Measurements from ENCODE around the gene HTR1B.

Gene HTR1B

GRCh38 chr6:77466451-77467437, 3.5 kb upstream of the HTR1B start:
- Mint-ChIP-seq H3K27ac (no peak overlapping the region), H3K4me1 (peaks cover 26% of the 10 kb centered on the region), H3K4me3 (peak overlapping the region; percentile 93), H3K36me3 (ENCODE audit: low read depth) (no peaks in the 10 kb centered on the region), H3K9me3 (no peaks in the 10 kb centered on the region), H3K27me3 (ENCODE audit: low read depth, poor library complexity) (peaks cover 76% of the 10 kb centered on the region)
- TF ChIP-seq, protein P1, sequence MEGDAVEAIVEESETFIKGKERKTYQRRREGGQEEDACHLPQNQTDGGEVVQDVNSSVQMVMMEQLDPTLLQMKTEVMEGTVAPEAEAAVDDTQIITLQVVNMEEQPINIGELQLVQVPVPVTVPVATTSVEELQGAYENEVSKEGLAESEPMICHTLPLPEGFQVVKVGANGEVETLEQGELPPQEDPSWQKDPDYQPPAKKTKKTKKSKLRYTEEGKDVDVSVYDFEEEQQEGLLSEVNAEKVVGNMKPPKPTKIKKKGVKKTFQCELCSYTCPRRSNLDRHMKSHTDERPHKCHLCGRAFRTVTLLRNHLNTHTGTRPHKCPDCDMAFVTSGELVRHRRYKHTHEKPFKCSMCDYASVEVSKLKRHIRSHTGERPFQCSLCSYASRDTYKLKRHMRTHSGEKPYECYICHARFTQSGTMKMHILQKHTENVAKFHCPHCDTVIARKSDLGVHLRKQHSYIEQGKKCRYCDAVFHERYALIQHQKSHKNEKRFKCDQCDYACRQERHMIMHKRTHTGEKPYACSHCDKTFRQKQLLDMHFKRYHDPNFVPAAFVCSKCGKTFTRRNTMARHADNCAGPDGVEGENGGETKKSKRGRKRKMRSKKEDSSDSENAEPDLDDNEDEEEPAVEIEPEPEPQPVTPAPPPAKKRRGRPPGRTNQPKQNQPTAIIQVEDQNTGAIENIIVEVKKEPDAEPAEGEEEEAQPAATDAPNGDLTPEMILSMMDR (IDR thresholded peaks at IDR 0.05) = no peak
- peak; percentile 31 for DNase-seq

DNA sequence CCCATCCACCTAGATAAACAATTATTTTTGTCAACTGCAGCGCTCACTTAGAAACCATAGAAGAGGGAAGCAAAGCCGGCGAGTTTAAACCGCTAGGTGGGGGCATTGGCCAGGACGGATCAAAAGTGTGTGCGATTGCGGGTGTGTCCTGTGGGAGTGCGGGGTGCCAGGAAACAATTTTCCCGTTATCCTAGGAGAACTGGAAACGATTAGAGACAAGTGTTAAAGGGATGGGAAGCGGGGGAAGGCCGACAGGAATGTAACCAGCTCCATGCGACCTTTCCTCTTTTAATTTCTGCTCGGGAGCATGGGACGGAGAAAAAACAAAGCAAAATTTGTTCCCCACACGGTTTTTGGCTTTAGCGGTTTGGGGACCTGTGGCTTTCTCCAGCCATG, 2.8 kb upstream of the HTR1B start:
- Mint-ChIP-seq H3K27me3 (ENCODE audit: low read depth, poor library complexity) (peaks cover 82% of the 10 kb centered on the region), H3K27ac (no peak overlapping the region), H3K36me3 (ENCODE audit: low read depth) (no peaks in the 10 kb centered on the region), H3K4me1 (peaks cover 26% of the 10 kb centered on the region), H3K9me3 (no peaks in the 10 kb centered on the region), H3K4me3 (peak overlapping the region; percentile 93)
- TF ChIP-seq, protein P1 (IDR thresholded peaks at IDR 0.05) = peak; percentile 52
- peak; percentile 65 for DNase-seq

- Mint-ChIP-seq H3K4me1 (peaks cover 26% of the 10 kb centered on the region), H3K4me3 (peak overlapping the region; percentile 93), H3K27ac (no peak overlapping the region), H3K27me3 (ENCODE audit: low read depth, poor library complexity) (peaks cover 84% of the 10 kb centered on the region), H3K9me3 (no peaks in the 10 kb centered on the region), H3K36me3 (ENCODE audit: low read depth) (no peaks in the 10 kb centered on the region)
- DNase-seq = no peak
- TF ChIP-seq, protein P1 (IDR thresholded peaks at IDR 0.05) = no peak
These were observed 1.2 kb upstream of the HTR1B start for GRCh38 chr6:77464495-77464867.

DNA sequence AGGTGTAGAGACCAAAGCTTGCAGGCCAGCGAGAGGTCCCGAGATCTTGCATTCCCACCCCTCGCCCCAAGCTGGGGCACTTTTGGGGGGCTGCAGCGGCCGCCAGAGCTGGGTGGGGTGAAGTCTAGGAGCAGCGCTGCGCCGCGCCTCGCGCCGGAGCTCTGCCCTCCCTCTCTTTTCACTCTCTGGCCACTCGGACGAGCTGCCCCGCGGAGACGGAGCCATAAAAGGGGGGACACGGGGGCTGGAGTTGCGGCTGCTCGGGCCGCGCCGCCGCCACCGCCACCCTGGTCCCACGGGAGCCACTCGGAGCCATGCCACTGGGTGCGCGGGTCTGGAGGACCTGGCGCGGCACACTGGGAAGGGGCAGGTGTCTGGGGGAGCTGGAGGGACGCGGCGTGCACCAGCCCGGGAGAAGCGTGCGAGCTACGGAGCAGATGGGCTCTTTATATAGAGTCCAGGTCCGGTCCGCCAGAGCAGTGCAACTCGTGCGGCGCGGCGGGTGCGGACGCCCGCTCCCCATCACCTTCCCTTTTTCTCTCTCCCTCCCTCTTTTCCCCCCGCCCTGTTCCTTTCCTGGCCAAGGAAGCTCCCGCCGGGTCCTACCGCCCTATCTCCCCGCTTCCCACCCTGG, 687 bp upstream of the HTR1B start:
- Mint-ChIP-seq H3K4me3 (peak overlapping the region; percentile 93), H3K27me3 (ENCODE audit: low read depth, poor library complexity) (peaks cover 80% of the 10 kb centered on the region), H3K9me3 (no peaks in the 10 kb centered on the region), H3K27ac (no peak overlapping the region), H3K4me1 (peaks cover 26% of the 10 kb centered on the region), H3K36me3 (ENCODE audit: low read depth) (no peaks in the 10 kb centered on the region)
- TF ChIP-seq, protein P1 (IDR thresholded peaks at IDR 0.05) = no peak
- peak; percentile 54 for DNase-seq

GRCh38 chr6:77462359-77463307, 658 bp downstream of the HTR1B start:
- H3K27me3 Mint-ChIP-seq (ENCODE audit: low read depth, poor library complexity) = peaks cover 74% of the 10 kb centered on the region
- no peaks in the 10 kb centered on the region for H3K9me3 Mint-ChIP-seq
- H3K36me3 Mint-ChIP-seq (ENCODE audit: low read depth) = no peaks in the 10 kb centered on the region
- H3K4me1 Mint-ChIP-seq = peaks cover 26% of the 10 kb centered on the region
- peak; percentile 25 for DNase-seq
- H3K27ac Mint-ChIP-seq = no peak overlapping the region
- H3K4me3 Mint-ChIP-seq = peak overlapping the region; percentile 93
- TF ChIP-seq, protein P1 (IDR thresholded peaks at IDR 0.05) = peak; percentile 29

Data from nephron progenitor cell (in vitro differentiated cells).